AG04449 (cell line): ENCODE results near the gene CXCR6.

Source experiments
- CTCF ChIA-PET: fragments of 350-600 bp; formaldehyde crosslinking; extraction: SDS; loops from one replicate; lab custom pipeline; 2021; ENCODE audit warnings: antibody characterized with exemption; lab: Yijun Ruan, JAX
- POLR2A ChIA-PET: fragments of 400-600, 350-600 bp; formaldehyde crosslinking; extraction: SDS; loops from one replicate; lab custom pipeline; 2020; ENCODE audit warnings: antibody characterized with exemption, inconsistent platforms; lab: Yijun Ruan, JAX
- DNase-seq: peaks from one replicate; pipeline ENCODE4 v3.0.0-alpha.2; 2010; ENCODE audit warnings: low read depth, low spot score
- H3K4me3 ChIP-seq: 2 replicates; pipeline ENCODE4 v1.5.1; 2011; ENCODE audit warnings: low read depth, mild to moderate bottlenecking, control low read depth, low read length
- TF ChIP-seq, protein P1 (sequence below): IDR thresholded peaks from one replicate; pipeline ENCODE4 v1.5.1; 2011; ENCODE audit warnings: mild to moderate bottlenecking, moderate library complexity, low read length, control low read depth, inconsistent platforms; ENCODE audit not compliant: insufficient read depth; ENCODE audit errors: missing control alignments

Gene CXCR6

DNA sequence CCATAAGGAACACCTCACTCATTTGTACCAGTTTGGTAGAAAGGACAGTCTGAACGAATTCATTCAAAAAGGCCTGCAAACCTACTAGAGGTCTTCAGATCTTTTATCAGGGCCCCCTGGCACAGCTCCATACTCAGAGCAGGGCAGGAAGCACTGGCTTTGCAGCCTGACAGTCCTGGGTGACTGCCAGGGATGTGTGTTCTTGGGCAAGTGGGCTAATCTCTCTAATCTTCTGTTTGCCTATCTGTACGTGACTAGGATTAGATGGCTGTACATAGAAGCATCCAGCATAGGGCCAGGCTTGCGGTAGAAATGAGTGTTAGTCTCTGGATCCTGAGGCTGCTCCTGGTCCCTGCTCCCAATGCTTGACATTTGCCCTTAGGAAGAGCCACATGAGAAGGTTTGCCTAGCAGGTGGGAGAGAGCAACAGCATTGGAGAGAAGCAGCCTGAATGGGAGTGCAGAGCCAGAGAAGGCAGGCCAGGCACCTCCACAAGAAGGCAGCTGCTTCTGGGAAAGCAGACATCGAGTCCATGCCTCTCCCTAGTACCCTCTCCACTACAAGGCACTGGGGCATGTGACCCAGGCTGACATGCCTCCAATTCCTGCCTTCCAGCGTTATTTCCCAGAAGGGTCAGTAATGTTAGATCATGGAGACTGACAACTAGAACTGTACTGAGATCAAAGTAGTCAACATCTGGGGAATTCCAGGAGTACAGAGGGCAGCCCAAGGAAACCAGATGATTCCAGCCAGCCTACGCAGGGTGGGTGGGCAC is 1.0 kb upstream of the CXCR6 start:
- ChIA-PET POLR2A (no interaction called here), CTCF (interaction anchor here (1.1 to 36.2 kb wide), 4 partner anchors 13 to 141 kb away, joined by 3 to 918 read pairs (median 10); no protein-coding TSS in a partner anchor)
- TF ChIP-seq, protein P1, sequence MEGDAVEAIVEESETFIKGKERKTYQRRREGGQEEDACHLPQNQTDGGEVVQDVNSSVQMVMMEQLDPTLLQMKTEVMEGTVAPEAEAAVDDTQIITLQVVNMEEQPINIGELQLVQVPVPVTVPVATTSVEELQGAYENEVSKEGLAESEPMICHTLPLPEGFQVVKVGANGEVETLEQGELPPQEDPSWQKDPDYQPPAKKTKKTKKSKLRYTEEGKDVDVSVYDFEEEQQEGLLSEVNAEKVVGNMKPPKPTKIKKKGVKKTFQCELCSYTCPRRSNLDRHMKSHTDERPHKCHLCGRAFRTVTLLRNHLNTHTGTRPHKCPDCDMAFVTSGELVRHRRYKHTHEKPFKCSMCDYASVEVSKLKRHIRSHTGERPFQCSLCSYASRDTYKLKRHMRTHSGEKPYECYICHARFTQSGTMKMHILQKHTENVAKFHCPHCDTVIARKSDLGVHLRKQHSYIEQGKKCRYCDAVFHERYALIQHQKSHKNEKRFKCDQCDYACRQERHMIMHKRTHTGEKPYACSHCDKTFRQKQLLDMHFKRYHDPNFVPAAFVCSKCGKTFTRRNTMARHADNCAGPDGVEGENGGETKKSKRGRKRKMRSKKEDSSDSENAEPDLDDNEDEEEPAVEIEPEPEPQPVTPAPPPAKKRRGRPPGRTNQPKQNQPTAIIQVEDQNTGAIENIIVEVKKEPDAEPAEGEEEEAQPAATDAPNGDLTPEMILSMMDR = no peak
- no peak overlapping the region for H3K4me3 ChIP-seq
- no peak for DNase-seq

DNA sequence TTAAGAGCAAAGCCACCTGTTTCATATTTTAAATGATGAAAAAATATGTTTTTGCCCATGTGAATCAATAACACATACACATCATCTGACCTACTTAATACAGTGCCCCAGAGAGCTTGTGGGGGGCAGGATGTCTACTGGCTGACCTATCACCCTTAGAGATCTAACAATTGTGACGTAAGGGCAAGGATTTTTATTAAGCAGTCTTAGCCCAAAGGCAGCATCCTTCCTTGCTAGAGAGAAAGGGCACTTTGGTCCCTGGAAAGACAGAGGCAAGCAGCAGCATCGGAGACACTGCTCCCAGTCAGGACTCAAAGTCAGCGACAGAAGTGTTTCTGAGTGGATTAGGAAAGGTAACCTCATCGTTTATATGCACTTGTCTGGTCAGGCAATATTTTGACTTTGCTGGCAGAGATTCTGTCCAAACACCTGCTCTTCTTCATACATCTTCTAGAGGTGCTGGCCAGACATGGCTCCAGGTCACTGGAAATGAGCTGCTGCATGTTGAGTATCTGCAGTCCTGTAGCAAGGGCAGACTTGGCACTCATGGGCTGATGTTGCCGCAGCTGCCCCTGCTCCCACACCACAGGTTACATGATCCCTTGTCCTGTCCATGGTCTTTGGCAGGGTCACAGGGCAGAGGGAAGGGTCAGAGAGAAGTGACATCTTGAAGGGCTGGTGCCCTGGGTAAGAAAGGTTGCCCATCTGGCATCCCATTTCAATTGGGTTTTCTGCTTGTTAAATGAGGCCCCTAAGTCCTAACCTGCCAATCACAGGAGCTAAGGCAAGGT is 1.8 kb downstream of the CXCR6 start:
- ChIA-PET POLR2A (no interaction called here), CTCF (interaction anchor here (0.6 to 36.2 kb wide), 5 partner anchors 7 to 901 kb away, joined by 3 to 918 read pairs (median 4); no protein-coding TSS in a partner anchor)
- no peak for DNase-seq
- H3K4me3 ChIP-seq = no peak overlapping the region
- TF ChIP-seq, protein P1 = no peak

DNA sequence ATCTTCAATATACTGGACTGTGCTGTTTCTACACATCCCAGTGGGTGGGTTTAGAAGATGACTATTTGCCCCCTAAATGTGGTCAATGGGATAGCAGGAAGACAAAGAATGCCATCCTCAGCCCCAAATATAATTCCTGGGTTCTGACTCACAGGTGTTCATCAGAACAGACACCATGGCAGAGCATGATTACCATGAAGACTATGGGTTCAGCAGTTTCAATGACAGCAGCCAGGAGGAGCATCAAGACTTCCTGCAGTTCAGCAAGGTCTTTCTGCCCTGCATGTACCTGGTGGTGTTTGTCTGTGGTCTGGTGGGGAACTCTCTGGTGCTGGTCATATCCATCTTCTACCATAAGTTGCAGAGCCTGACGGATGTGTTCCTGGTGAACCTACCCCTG is 3.0 kb downstream of the CXCR6 start:
- ChIA-PET POLR2A (no interaction called here), CTCF (interaction anchor here (0.7 to 36.2 kb wide), 4 partner anchors 9 to 137 kb away, joined by 3 to 918 read pairs (median 18); no protein-coding TSS in a partner anchor)
- TF ChIP-seq, protein P1 = no peak

DNA sequence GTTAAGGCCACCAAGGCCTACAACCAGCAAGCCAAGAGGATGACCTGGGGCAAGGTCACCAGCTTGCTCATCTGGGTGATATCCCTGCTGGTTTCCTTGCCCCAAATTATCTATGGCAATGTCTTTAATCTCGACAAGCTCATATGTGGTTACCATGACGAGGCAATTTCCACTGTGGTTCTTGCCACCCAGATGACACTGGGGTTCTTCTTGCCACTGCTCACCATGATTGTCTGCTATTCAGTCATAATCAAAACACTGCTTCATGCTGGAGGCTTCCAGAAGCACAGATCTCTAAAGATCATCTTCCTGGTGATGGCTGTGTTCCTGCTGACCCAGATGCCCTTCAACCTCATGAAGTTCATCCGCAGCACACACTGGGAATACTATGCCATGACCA is 3.6 kb downstream of the CXCR6 start:
- CTCF ChIA-PET = interaction anchor here (1.6 to 36.2 kb wide), 3 partner anchors 9 to 136 kb away, joined by 3 to 918 read pairs (median 33); no protein-coding TSS in a partner anchor
- no peak for DNase-seq
- POLR2A ChIA-PET = no interaction called here
- TF ChIP-seq, protein P1 = no peak
- H3K4me3 ChIP-seq = no peak overlapping the region

More for the DNA sequence above, 3.0 kb downstream of the CXCR6 start:
- DNase-seq = no peak
- H3K4me3 ChIP-seq = no peak overlapping the region

DNA sequence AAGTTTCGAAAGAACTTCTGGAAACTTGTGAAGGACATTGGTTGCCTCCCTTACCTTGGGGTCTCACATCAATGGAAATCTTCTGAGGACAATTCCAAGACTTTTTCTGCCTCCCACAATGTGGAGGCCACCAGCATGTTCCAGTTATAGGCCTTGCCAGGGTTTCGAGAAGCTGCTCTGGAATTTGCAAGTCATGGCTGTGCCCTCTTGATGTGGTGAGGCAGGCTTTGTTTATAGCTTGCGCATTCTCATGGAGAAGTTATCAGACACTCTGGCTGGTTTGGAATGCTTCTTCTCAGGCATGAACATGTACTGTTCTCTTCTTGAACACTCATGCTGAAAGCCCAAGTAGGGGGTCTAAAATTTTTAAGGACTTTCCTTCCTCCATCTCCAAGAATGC is 4.1 kb downstream of the CXCR6 start:
- TF ChIP-seq, protein P1 = no peak
- CTCF ChIA-PET = interaction anchor here (1.6 to 36.2 kb wide), 3 partner anchors 10 to 136 kb away, joined by 3 to 918 read pairs (median 33); no protein-coding TSS in a partner anchor
- DNase-seq = no peak
- H3K4me3 ChIP-seq = no peak overlapping the region
- POLR2A ChIA-PET = no interaction called here
